HG02763 (cell line): ENCODE data around the gene ABCD2.
"Not testable (repeated sequence)": the region's sequence is repeated elsewhere in the genome, so short reads cannot be mapped to it uniquely, and the experiment has no call there.

Experiments
- ATAC-seq: cut with Tn5 transposase; IDR thresholded peaks from one replicate; pipeline ENCODE4 v1.9.1; 2021; ENCODE audit warnings: mild to moderate bottlenecking, moderate library complexity; ENCODE audit not compliant: unreplicated experiment

Gene ABCD2

GRCh38 chr12:39619660-39620433 lies at the start of gene ABCD2:
Gene ABCD2 (minus strand): TSS chr12:39619803. CDS start chr12:39619615, 188 bp downstream.
- peak; percentile 82 for ATAC-seq

GRCh38 chr12:39660101-39660500 lies 40.5 kb upstream of the ABCD2 start:
- ATAC-seq, result no peak

DNA sequence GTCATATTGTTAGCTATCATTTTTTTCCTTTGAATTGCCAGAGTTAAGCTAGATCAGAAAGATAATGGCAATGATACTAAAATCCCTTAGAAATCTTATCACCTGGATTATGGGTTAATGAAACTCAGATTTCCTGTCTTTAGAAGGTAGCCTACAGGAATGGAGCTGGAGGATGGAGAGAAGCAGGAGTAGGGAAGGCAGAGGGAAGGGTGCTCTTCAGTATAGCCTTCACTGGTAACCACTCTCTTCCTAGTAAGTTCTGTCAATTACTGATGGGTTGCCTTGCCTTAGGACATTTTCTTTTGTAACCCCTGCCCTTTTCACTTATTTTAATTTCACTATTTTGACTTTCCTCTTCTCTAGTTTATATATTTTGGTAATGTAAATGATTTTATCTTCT lies 27.8 kb upstream of the ABCD2 start:
- ATAC-seq, result no peak

GRCh38 chr12:39646963-39647362 lies 27.4 kb upstream of the ABCD2 start:
- ATAC-seq, result no peak

- ATAC-seq, result no peak
Observed at GRCh38 chr12:39643052-39643451, 23.4 kb upstream of the ABCD2 start.

- no peak for ATAC-seq
Observed at GRCh38 chr12:39638840-39639239, 19.2 kb upstream of the ABCD2 start.

DNA sequence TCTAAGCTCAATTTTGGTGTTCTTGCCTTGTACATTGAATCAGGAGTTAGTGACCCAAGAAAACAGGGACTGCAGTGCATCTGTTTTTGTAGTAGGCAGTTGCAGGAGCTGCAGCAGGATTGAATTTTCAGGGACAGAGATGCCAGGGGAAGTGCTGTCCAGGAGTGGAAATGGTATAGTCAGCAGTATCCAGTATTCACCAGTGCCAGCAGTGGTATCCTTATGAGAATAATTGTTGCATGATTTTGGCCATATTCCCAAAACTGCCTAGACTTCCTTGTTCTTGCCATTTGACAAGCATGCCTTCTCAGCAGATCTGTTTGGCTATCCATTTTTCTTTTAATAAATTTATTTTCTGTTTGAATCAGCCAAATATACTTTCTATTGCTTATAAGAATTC lies 18.6 kb upstream of the ABCD2 start:
- ATAC-seq, result no peak

GRCh38 chr12:39632670-39633069 lies 13.1 kb upstream of the ABCD2 start:
- no peak for ATAC-seq

DNA sequence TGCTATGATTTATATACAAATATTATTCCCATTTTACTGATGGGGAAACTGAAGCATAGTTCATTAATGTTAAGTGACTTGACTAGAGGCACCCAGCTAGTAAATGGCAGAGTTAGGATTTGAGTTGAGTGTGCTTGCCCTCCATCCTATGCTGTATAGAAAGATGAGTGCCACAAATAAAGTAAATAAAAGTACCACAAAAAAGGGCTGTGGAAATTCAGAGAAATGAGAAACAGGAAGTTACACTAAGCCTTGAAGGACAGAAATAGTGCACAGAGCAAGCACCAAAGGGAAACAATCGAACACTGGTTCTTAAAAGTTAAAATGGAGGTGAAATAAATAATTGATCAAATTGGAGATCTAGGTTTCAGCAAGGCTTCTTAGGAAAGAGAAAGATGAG lies 9.2 kb upstream of the ABCD2 start:
- no peak for ATAC-seq

DNA sequence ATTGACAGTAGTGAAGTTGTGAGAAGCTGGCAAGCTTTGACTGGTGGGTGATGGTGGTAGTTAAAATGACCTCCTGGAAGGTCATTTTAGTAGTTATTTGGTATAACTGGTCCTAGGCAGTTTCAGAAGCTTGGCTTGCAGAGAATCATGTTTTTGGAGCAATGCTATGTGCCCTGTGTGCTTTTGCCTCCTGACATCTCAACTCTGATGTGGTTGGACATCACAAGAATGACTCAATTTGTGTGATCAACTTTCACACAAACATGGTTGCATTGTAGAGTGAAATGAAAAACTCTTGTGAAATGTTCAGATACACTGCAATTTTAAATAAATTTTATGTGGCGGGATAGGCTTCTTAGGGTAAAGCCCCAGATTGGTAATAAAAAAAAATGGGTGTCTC lies 8.3 kb upstream of the ABCD2 start:
- ATAC-seq, result no peak

- no peak for ATAC-seq
Observed at GRCh38 chr12:39626033-39626814, 6.6 kb upstream of the ABCD2 start.

- ATAC-seq, result no peak
Observed at GRCh38 chr12:39623919-39624318, 4.3 kb upstream of the ABCD2 start.

- not testable (repeated sequence) for ATAC-seq
Observed at GRCh38 chr12:39623160-39623559, 3.6 kb upstream of the ABCD2 start.

DNA sequence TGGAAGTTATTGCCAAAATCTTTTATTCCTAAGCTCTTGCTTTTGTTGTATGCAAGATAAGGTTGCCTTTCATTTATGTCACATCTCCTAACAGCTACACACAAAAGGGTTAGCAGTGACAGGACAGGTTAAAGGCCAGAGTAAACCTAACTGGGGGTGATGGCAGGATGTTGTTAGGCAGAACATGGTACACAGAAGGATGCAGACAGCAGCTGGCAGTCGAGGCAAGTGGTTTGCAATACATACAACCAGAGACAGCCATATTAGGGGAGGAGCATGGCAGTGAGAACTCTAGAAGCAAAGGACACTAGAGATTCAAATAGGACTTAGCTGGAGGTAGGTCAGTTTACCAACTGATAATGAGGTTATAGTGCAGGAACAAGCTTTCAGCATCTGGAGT lies 2.7 kb upstream of the ABCD2 start:
- no peak for ATAC-seq

DNA sequence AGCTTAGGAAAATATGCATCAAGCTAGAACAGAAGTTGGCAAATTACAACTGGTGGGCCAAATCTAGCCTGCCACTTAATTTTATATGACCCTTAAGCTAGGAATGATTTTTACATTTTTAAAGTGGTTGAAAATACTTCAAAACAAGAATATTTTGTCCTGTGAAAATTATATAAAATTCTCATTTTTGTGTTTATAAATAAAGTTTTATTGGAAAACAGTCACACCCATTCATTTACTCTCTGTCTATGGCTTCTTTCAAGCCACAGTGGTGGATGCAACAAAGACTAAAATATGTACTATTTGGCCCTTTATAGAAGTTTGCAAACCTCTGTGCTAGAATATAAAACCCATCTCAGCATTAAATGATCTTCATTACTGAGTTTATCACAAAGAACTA lies 2.1 kb upstream of the ABCD2 start:
- no peak for ATAC-seq

DNA sequence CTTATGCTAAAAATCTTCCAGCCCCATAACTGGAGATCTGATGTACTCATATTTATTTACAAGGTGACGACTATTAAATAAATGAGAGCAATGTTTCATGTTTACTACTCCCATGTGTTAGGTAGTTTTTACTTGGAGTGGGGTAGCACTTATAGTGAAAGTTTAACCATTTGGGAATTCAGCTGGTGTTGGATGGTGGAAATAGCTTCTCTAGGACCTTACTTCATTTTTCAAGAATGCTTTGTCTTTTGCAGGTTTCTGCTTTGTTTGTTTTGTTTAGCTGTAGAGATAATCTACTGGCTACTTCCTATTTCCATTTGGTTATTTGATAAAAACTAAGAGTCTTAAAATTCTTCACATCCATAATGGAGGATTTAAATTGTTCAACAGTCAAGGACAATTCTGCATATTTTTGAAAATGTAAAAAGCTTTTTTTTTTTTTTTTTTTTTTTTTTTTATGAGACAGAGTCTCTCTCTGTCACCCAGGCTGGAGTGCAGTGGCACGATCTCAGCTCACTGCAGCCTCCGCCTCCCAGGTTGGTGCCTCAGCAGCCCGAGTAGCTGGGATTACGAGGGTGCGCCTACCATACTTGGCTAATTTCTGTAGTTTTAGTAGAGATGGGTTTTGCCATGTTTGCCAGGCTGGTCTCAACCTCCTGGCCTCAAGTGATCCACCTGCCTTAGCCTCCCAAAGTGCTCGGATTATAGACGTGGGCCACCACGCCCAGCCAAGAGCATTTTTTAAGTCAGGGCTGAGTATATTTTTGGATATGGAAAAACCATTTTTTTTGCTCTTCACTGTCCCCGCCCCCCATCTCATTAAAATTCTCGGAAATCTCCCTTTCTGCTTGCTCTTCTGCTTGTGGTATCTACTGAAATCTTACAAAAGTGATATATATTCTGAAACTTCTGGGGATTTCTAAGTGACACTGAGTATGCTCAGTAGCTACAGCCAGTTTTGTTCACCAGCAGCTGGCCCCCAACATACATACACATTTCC lies 1.4 kb upstream of the ABCD2 start:
- ATAC-seq, result peak; percentile 33

DNA sequence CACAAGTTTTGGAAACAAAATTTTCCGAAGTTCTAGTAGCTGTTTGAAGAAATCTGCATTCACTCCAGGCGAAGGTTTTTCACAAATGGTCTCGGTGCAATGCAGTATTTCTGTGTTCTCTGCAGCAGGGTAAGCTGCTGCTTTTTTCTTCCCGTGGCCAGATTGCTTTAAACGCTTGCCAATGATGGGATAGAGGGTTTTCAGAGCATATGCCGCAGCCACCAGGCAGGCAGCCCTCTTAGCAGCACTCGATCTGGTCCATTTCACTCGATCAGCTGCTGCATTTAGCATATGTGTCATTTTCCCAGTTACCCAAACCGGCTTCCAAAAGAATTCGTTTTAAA lies 315 bp downstream of the ABCD2 start:
- peak; percentile 20 for ATAC-seq

DNA sequence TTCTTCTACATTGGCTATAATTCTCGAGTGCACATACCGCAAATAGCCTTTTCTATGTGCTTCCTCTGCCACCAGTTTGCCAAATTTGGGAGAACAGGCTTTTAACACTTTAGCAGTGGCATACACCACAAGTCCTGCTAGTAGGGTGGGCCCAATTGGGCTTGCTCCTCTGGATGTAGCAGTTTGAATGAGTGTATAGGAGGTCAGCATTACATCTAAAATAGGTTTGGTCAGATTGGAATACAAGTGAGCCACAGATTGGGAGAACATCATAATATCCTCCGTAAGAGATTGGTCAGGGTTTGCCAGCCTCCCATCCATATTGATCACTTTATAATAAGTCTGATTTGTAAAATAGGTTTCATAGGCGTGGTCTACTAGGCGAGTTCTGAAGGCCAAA lies 902 bp downstream of the ABCD2 start:
- no peak for ATAC-seq

GRCh38 chr12:39617887-39618286 lies 1.7 kb downstream of the ABCD2 start:
- no peak for ATAC-seq

DNA sequence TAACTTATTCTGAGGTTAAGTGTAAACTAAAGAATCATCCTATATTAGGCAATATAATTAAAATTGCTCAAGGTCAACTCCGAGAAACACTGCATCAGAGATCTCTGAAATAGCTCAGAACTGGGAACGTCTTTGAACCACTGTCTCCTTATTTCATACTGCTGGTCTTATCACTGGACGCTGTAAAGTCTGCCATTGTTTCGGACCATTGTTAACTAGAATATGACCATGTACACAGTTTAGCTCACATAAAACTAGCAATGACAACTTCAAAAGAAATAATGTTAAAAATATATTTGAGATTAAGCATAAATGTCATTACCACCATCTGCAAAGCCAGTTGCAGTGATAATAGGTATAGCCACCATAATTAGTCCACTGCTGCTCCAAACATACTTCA lies 2.9 kb downstream of the ABCD2 start:
- ATAC-seq, result no peak

DNA sequence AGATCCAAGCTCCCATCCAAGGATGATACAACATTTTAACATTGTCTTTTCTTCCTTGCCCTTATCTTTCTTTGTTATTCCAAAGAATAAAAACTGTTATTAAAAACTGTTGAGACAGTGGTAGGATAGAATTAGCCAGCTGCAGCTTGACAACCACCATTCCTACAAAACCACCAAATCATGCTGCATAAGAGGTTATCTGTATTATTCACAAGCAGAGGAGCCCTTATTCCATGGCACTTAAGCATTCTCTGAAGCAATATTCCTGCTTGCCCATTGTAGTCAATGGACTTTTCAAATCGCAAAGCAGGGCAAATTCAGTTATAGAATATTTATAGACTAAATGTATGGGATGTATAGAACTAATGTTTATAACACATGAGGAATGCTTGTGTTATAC lies 3.4 kb downstream of the ABCD2 start:
- no peak for ATAC-seq
